ENCODE data around the gene COPRS. TPM values are rescaled to one million over a fixed set of nuclear protein-coding genes. Genes with fewer than 3 reads are reported as not detected.

COPRS gene
- total RNA-seq, 1 donor from 2014 or later: 52.5 TPM

DNA sequence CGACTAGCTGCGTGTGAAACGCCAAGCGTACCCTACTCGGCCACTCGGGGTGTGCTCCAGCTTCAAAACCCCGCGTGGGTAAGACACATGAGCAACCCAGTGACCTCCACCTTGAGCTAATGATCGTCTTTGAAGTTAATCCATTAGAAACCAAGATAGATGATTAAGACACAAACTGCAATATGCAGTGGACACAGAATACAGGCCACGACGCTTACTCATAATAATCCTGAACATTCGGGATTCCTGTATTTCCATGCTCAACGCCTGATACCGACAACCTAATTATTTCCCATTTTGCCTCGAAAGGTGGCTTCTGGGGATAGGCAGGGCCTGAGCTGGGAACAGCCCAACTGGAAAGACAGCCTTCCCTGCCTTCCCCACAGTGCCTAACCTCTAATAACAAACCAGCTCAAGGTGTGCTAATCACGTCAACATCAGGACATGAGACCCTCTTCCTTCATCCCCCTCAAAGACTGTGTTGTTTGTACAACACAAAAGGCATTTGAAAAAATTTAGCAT is 504 bp upstream of the COPRS start:
- peaks cover 29% of the 10 kb centered on the region for H3K36me3 ChIP-seq
- intact Hi-C loops (cut with micrococcal nuclease): no loop called here
- H3K4me1 ChIP-seq: peaks cover 18% of the 10 kb centered on the region
- peak overlapping the region; percentile 16 for H3K27ac ChIP-seq (replicated peaks)
- H3K4me3 ChIP-seq: peak overlapping the region; percentile 82
- no peaks in the 10 kb centered on the region for H3K27me3 ChIP-seq (ENCODE audit: low read depth)
- DNase-seq: no peak
- no peak for TF ChIP-seq CTCF (IDR thresholded peaks at IDR 0.05; ENCODE audit: borderline replicate concordance)
- no peaks in the 10 kb centered on the region for H3K9me3 ChIP-seq (replicated peaks)

GRCh38 chr17:31857920-31858641 is 963 bp downstream of the COPRS start:
- peak overlapping the region; percentile 90 for H3K27ac ChIP-seq (replicated peaks)
- DNase-seq: no peak
- TF ChIP-seq CTCF (IDR thresholded peaks at IDR 0.05; ENCODE audit: borderline replicate concordance): no peak
- H3K27me3 ChIP-seq (ENCODE audit: low read depth): no peaks in the 10 kb centered on the region
- peaks cover 20% of the 10 kb centered on the region for H3K36me3 ChIP-seq
- H3K4me1 ChIP-seq: peaks cover 18% of the 10 kb centered on the region
- no peaks in the 10 kb centered on the region for H3K9me3 ChIP-seq (replicated peaks)
- H3K4me3 ChIP-seq: peak overlapping the region; percentile 82
- intact Hi-C loops (cut with micrococcal nuclease): no loop called here

DNA sequence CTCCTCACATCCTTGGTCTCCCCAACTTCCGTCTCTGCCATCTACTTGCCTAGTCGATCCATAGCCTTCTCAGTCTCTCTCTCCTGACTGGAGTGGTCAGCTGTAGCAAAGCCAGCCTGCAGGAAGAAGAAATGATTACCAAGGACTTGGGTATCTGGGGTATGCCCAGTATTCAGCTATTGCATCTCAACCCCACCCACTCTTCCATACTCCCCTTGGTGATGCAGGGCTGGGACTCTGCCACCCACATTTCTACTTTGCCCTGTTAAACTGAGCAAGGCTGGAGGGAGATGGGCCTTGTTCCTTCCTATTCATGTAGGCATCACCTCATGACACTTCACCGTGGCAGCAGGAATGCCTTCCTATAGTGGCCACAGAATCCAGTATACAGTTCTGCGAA is 2.3 kb downstream of the COPRS start:
- H3K27me3 ChIP-seq (ENCODE audit: low read depth): no peaks in the 10 kb centered on the region
- H3K4me3 ChIP-seq: no peak overlapping the region
- intact Hi-C loops (cut with micrococcal nuclease): no loop called here
- TF ChIP-seq CTCF (IDR thresholded peaks at IDR 0.05; ENCODE audit: borderline replicate concordance): no peak
- H3K27ac ChIP-seq (replicated peaks): no peak overlapping the region
- H3K9me3 ChIP-seq (replicated peaks): no peaks in the 10 kb centered on the region
- H3K4me1 ChIP-seq: peaks cover 18% of the 10 kb centered on the region
- no peak for DNase-seq
- H3K36me3 ChIP-seq: peaks cover 20% of the 10 kb centered on the region

DNA sequence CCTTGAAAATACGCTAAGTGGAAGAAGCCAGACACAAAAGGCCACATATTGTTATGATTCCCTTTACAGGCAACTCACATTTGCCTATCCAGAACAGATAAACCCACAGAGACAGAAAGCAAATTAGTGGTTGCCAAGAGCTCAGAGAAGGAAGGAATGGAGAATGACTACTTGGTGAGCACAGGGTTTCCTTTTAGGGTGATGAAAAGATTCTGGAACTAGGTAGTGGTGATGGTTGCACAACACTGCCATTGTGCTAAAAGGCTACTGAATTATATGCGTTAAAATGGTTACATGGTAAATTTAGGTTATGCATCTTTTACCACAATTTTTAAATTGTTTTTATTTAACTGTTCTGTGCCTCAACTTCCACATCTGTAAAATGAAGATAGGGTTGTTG is 4.4 kb downstream of the COPRS start:
- Histone ChIP-seq H3K4me1 (peaks cover 17% of the 10 kb centered on the region), H3K36me3 (peaks cover 25% of the 10 kb centered on the region), H3K4me3 (no peak overlapping the region), H3K9me3 (replicated peaks) (no peaks in the 10 kb centered on the region), H3K27me3 (ENCODE audit: low read depth) (no peaks in the 10 kb centered on the region), H3K27ac (replicated peaks) (no peak overlapping the region)
- DNase-seq: no peak
- no peak for TF ChIP-seq CTCF (IDR thresholded peaks at IDR 0.05; ENCODE audit: borderline replicate concordance)
- intact Hi-C loops (cut with micrococcal nuclease): no loop called here

GRCh38 chr17:31853911-31854470 is 5.1 kb downstream of the COPRS start:
- Histone ChIP-seq H3K4me1 (peaks cover 13% of the 10 kb centered on the region), H3K27ac (replicated peaks) (no peak overlapping the region), H3K9me3 (replicated peaks) (no peaks in the 10 kb centered on the region), H3K36me3 (peaks cover 25% of the 10 kb centered on the region), H3K27me3 (ENCODE audit: low read depth) (no peaks in the 10 kb centered on the region), H3K4me3 (no peak overlapping the region)
- intact Hi-C loops (cut with micrococcal nuclease): no loop called here
- TF ChIP-seq CTCF (IDR thresholded peaks at IDR 0.05; ENCODE audit: borderline replicate concordance): no peak
- DNase-seq: no peak
